Liver (tissue), 3 donors: ENCODE results near the gene MICOS13.

ENCODE experiments used
- EGR1 ChIP-seq, 2 donors: IDR thresholded peaks; 2 replicates each; pipeline ENCODE4 v1.6.1; 2016 to 2018; ENCODE audit warnings: antibody characterized with exemption in 2 of 2, low read depth in 2 of 2
- FOXA1 ChIP-seq: IDR thresholded peaks from 2 replicates; pipeline ENCODE4 v1.6.1; 2016; ENCODE audit warnings: antibody characterized with exemption
- HNF4G ChIP-seq: IDR thresholded peaks from 2 replicates; pipeline ENCODE4 v1.6.1; 2016; ENCODE audit warnings: antibody characterized with exemption
- JUND ChIP-seq, 2 donors: IDR thresholded peaks; 2 replicates each; pipeline ENCODE4 v1.6.1; 2016; ENCODE audit warnings: antibody characterized with exemption in 2 of 2
- RAD21 ChIP-seq, 2 donors: IDR thresholded peaks; 2 replicates each; pipeline ENCODE4 v1.6.1; 2016; ENCODE audit warnings: antibody characterized with exemption in 2 of 2, mild to moderate bottlenecking in 2 of 2
- SP1 ChIP-seq: IDR thresholded peaks from 2 replicates; pipeline ENCODE4 v1.6.1; 2018; ENCODE audit warnings: antibody characterized with exemption, mild to moderate bottlenecking
- TAF1 ChIP-seq: conservative IDR thresholded peaks from 2 replicates; pipeline ENCODE4 v1.6.1; 2016; ENCODE audit warnings: antibody characterized with exemption, mild to moderate bottlenecking
- YY1 ChIP-seq: IDR thresholded peaks from 2 replicates; pipeline ENCODE4 v1.6.1; 2016; ENCODE audit warnings: antibody characterized with exemption, mild to moderate bottlenecking
- TF ChIP-seq, protein P1 (sequence below): fragments of 150-350 bp; IDR thresholded peaks from 2 replicates; pipeline ENCODE4 v1.5.1; 2017; ENCODE audit warnings: improper control_type of control experiment, low read depth, low read length; ENCODE audit not compliant: missing input control
- TF ChIP-seq, protein P2 (sequence below): IDR thresholded peaks from 2 replicates; pipeline ENCODE4 v1.6.1; 2016; ENCODE audit warnings: antibody characterized with exemption, mild to moderate bottlenecking
- TF ChIP-seq, protein P3 (sequence below): IDR thresholded peaks from 2 replicates; pipeline ENCODE4 v1.6.1; 2016; ENCODE audit warnings: antibody characterized with exemption
- TF ChIP-seq, protein P4 (sequence below): IDR thresholded peaks from 2 replicates; pipeline ENCODE4 v1.6.1; 2016; ENCODE audit warnings: antibody characterized with exemption
- TF ChIP-seq, protein P5 (sequence below): IDR thresholded peaks from 2 replicates; pipeline ENCODE4 v1.6.1; 2016; ENCODE audit warnings: antibody characterized with exemption
- donor health status: healthy.
- donor health status: healthy.

DNA sequence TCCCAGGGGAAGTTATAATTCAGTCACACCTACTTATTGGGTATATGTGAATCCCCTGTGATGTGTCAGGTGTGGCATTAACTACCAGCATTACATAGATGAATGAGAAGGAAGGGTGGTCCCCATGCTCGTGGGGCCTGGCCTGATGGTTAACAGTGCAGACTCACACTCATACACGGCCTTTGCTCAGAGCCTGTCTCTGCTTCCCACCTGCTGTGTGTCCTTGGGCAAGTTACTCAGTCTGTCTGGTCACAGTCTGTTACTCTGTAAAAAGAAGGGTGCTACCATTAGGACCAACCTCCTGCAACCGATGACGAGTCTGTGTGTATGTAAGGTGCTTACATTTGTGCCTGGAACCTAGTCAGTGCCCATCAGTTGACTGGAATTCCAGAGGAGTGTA, 33.6 kb downstream of the MICOS13 start:
- no peak for TF ChIP-seq EGR1 (IDR thresholded peaks at IDR 0.05; ENCODE audit: low read depth in 2 of 2)
- TF ChIP-seq, protein P1, sequence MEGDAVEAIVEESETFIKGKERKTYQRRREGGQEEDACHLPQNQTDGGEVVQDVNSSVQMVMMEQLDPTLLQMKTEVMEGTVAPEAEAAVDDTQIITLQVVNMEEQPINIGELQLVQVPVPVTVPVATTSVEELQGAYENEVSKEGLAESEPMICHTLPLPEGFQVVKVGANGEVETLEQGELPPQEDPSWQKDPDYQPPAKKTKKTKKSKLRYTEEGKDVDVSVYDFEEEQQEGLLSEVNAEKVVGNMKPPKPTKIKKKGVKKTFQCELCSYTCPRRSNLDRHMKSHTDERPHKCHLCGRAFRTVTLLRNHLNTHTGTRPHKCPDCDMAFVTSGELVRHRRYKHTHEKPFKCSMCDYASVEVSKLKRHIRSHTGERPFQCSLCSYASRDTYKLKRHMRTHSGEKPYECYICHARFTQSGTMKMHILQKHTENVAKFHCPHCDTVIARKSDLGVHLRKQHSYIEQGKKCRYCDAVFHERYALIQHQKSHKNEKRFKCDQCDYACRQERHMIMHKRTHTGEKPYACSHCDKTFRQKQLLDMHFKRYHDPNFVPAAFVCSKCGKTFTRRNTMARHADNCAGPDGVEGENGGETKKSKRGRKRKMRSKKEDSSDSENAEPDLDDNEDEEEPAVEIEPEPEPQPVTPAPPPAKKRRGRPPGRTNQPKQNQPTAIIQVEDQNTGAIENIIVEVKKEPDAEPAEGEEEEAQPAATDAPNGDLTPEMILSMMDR = no peak
- no peak for TF ChIP-seq TAF1
- TF ChIP-seq FOXA1 = no peak
- TF ChIP-seq YY1 = no peak
- TF ChIP-seq, protein P2, sequence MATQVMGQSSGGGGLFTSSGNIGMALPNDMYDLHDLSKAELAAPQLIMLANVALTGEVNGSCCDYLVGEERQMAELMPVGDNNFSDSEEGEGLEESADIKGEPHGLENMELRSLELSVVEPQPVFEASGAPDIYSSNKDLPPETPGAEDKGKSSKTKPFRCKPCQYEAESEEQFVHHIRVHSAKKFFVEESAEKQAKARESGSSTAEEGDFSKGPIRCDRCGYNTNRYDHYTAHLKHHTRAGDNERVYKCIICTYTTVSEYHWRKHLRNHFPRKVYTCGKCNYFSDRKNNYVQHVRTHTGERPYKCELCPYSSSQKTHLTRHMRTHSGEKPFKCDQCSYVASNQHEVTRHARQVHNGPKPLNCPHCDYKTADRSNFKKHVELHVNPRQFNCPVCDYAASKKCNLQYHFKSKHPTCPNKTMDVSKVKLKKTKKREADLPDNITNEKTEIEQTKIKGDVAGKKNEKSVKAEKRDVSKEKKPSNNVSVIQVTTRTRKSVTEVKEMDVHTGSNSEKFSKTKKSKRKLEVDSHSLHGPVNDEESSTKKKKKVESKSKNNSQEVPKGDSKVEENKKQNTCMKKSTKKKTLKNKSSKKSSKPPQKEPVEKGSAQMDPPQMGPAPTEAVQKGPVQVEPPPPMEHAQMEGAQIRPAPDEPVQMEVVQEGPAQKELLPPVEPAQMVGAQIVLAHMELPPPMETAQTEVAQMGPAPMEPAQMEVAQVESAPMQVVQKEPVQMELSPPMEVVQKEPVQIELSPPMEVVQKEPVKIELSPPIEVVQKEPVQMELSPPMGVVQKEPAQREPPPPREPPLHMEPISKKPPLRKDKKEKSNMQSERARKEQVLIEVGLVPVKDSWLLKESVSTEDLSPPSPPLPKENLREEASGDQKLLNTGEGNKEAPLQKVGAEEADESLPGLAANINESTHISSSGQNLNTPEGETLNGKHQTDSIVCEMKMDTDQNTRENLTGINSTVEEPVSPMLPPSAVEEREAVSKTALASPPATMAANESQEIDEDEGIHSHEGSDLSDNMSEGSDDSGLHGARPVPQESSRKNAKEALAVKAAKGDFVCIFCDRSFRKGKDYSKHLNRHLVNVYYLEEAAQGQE = no peak
- no peak for TF ChIP-seq HNF4G
- TF ChIP-seq RAD21 (IDR thresholded peaks at IDR 0.05) = no peak
- TF ChIP-seq SP1 = no peak
- TF ChIP-seq, protein P3, sequence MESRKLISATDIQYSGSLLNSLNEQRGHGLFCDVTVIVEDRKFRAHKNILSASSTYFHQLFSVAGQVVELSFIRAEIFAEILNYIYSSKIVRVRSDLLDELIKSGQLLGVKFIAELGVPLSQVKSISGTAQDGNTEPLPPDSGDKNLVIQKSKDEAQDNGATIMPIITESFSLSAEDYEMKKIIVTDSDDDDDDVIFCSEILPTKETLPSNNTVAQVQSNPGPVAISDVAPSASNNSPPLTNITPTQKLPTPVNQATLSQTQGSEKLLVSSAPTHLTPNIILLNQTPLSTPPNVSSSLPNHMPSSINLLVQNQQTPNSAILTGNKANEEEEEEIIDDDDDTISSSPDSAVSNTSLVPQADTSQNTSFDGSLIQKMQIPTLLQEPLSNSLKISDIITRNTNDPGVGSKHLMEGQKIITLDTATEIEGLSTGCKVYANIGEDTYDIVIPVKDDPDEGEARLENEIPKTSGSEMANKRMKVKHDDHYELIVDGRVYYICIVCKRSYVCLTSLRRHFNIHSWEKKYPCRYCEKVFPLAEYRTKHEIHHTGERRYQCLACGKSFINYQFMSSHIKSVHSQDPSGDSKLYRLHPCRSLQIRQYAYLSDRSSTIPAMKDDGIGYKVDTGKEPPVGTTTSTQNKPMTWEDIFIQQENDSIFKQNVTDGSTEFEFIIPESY = no peak
- no peak for TF ChIP-seq JUND (IDR thresholded peaks at IDR 0.05)
- TF ChIP-seq, protein P4, sequence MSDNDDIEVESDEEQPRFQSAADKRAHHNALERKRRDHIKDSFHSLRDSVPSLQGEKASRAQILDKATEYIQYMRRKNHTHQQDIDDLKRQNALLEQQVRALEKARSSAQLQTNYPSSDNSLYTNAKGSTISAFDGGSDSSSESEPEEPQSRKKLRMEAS = no peak
- TF ChIP-seq, protein P5, sequence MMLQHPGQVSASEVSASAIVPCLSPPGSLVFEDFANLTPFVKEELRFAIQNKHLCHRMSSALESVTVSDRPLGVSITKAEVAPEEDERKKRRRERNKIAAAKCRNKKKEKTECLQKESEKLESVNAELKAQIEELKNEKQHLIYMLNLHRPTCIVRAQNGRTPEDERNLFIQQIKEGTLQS = no peak
